GM19099 (cell line): ENCODE measurements around the gene SMAD7.

ENCODE experiments used
- POLR2A ChIP-seq: IDR thresholded peaks from 3 replicates; pipeline ENCODE4 v1.6.1; 2011; ENCODE audit warnings: low read depth; ENCODE audit not compliant: insufficient read length; ENCODE audit errors: extremely low read depth

Gene SMAD7, protein sequence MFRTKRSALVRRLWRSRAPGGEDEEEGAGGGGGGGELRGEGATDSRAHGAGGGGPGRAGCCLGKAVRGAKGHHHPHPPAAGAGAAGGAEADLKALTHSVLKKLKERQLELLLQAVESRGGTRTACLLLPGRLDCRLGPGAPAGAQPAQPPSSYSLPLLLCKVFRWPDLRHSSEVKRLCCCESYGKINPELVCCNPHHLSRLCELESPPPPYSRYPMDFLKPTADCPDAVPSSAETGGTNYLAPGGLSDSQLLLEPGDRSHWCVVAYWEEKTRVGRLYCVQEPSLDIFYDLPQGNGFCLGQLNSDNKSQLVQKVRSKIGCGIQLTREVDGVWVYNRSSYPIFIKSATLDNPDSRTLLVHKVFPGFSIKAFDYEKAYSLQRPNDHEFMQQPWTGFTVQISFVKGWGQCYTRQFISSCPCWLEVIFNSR

DNA sequence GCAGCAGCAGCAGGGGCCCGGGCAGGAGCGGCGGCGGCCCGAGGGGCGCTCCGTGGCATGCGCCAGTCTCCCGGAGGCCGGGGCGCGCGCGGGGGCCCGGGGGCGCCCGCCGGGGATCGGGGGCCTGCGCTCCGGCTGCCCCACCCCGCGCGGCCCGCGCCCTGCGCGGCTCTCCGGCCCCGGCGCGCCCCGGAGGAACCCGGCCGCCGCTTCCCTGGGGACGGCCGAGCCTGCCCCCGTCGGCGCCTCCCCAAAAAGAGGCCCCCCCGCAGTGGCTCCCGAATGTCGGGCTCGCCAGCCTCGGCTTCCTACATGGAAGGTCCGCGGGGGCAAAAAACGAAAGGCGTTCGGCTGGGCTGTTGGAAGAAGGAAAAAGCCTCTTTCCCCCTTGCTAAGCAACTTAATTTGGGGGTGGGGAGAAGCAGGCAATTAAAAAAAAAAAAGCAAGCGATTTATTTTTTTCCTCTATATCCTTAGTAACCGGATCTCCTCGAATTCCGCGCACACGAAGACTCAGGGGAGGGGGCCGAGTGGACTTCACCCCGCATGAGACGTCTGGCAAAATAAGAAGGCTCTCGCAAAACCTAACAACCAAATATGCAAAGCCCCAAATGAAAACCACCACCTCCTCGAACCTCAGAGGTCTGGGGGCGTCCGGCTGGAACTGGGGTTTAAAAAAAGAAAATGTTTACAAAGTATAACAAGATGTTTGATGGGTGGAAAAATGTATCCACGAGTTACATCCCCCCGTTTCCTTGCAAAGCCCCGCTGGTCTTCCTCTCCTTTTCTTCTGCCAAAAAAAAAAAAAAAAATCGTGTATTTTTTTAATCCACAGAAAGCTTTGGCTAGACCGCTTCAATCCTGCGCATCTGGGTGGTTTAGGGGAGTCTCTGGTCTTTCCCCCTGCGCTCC, at the start of gene SMAD7:
SMAD7 (minus strand) TSS at position 430 of the 912 bp plus-strand sequence. CDS start 541 bp downstream, outside the sequence.
- no peak for TF ChIP-seq POLR2A

DNA sequence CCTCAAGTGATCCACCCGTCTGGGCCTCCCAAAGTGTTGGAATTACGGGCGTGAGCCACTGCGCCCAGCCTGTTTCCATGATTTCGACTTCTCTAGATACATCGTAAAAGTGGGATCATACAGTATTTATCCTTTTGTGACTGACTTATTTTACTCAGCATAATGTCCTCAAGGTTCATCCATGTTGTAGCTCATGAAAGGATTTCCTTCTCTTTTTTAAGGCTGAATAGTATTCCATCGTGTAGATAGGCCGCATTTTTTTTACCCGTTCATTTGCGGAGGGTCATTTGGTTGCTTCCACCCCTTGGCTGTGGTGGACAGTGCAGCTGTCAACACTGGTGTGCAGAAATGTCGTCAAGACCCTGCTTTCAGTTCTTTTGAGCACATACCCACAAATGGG, 48.8 kb upstream of the SMAD7 start:
- TF ChIP-seq POLR2A, result no peak

GRCh38 chr18:48997985-48998831, 47.4 kb upstream of the SMAD7 start:
- no peak for TF ChIP-seq POLR2A

GRCh38 chr18:48997681-48997984, 46.9 kb upstream of the SMAD7 start:
- no peak for TF ChIP-seq POLR2A

DNA sequence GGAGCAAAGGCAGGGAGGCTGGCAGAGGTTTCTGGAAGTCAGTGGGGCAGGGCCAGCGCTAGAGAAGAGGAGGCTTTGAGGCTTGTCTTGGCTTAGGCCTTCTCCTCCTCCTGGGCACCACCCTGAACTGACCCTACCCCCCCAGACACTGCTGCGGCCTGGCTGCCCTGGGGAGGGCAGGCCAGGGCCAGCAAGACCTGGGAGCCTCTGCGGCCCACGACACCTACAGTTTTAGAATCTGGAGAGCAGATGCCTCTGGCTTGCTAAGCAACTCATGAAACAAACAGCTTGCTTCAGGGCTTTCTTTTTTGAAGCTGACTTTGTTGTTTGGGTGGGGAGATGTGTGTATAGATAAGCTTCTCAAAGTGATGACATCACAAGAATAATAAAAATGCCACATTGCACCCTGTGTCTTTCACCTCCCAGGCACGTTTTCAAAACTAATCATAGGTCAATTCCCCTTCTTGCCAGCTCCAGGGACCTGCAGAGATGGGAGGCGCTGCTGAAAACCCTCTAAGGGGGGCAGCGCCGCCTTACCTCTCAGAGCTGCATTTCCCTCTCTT, 46.2 kb upstream of the SMAD7 start:
- no peak for TF ChIP-seq POLR2A

DNA sequence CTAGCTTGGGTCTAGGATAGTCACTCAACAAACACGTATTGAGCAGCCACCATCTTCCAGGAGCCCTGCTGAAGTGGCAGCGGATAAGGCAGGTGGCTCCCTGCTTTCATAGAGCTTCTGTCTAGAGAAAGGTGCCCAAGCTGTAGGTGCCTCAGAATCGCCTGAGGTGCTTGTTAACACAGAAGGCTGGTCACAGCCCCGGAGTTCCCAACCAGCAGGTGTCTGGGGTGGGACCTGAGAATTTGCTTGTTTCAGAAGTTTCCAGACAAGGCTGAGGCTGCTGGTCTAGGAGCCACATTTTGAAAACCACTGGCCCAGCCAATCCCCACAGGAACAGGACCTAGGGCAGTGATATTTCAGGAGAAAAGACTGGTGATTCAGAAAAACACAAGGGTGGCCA, 45.3 kb upstream of the SMAD7 start:
- TF ChIP-seq POLR2A, result no peak

- TF ChIP-seq POLR2A, result no peak
Measured at GRCh38 chr18:48994926-48995835, 44.4 kb upstream of the SMAD7 start.

DNA sequence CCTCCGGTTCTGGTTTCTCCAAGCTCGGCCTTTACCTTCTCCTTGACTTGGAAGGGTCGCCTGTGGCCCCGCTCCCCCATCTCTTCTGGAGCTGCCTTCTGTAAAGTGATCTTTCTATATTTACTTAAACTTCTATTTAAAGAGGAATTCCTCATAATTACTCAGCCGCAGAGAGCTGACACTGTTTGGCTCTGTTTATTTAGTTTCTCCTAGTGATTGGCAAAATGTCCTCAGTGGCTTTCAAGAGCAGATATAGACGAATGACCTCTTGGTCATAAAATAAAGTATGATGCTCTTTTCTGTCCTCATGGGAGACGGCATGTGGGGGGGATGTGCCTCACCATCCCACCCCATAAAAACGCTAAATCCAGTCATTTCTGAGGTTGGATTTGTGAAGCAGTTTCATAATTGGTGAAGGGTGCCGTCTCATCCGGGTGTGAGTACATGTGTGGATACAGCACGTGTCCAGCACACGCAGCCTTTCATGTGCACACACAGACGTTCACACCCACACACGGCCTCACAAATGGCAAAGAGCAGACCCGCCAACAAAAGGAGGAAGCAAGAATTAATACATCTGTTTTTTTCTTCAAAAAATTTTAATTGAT, 43.4 kb upstream of the SMAD7 start:
- TF ChIP-seq POLR2A, result no peak

GRCh38 chr18:48993586-48993985, 42.8 kb upstream of the SMAD7 start:
- TF ChIP-seq POLR2A, result no peak

DNA sequence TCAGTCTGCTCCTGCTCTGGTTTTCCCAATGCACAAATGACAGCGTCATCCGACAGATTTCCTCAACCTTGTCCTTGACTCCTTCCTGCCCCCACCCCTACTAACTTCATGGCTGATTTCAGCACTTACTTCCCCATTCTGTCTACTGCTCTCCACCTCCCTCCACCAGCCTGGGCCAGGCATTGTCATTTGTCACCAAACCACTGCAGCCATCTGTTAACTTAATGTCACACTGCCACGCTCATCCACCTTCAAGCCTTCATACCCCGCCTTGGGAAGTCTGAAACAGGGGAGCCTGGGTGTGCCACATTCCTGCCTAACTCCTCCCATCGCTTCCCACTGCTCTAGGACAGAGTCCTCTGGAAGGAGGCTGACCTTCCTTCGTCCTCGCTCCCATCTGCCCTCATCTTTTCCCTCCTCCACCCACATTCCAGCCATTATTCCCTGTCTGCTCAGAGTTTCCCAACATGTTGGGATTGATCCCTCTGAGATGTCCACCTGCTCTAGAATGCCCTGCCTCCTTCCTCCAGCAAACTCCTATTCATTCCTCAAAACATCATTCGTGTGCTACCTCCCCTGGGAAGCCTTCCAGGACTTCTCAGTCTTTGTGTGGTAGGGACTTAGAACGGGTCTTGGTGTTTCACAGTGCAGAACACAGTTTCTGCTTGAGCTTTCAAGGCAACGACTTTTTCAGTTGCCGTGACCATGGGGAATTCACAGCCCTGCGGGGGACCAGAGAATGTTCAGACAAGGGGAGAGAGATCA, 42.2 kb upstream of the SMAD7 start:
- TF ChIP-seq POLR2A, result no peak

DNA sequence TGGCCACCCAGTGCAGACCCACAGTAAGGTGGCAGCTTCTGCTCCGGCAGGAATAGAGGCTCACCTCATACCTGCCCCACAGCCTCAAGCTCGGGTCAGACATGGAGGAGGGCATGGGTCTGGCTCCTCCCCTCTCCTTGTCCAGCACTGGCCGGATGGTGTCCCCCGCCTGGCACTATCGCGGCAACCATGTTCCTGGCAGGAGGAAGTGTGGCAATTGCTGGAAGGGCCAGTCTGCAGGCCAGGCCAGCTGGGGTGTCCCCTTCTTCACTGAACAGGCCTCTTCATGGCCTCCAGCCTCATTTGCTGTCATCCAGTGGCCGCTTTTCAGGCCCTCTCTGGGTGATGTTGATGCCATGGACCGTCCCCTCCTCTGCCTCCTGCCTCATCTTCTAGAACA, 41.4 kb upstream of the SMAD7 start:
- no peak for TF ChIP-seq POLR2A

DNA sequence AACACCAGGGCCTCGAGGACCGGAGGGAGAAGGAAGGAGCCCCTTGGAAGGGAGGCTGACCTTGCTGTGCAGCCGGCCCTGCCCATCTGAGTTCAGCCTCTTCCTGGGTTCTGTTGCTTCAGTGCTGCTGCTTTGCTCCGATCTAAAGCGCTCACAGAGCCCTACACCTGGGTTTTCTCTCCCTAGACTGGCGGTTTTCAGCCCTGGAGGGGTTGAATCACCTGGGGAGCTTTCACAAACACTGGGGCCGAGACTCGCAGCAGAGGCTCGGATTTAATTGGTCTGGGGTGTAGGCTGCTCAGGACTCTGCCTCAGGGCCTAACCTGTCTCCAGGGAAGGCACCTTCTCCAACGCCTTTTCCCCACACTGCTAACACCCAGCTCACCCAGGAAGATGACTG, 40.9 kb upstream of the SMAD7 start:
- no peak for TF ChIP-seq POLR2A

GRCh38 chr18:48991319-48991660, 40.5 kb upstream of the SMAD7 start:
- no peak for TF ChIP-seq POLR2A
